ENCODE measurements around the gene ATP5ME.

- TF ChIP-seq CTCF (IDR thresholded peaks at IDR 0.05) (no peak), POLR2A (IDR thresholded peaks at IDR 0.05) (no peak)
Observed at GRCh38 chr4:636628-637159, 37.4 kb downstream of the ATP5ME start.

Data from esophagus squamous epithelium (tissue), 4 donors.